Panc1 (cell line): ENCODE measurements around the gene CCDC102A. TPM values are rescaled to one million over a fixed set of nuclear protein-coding genes. Genes with fewer than 3 reads are reported as not detected.

Source experiments
- ATAC-seq: fragments of 200-7000 bp; cut with Tn5 transposase; 2 replicates; pipeline ENCODE4 v1.9.1; 2020; ENCODE audit warnings: mild to moderate bottlenecking, moderate library complexity
- BruUV-seq: library from RNA; stranded (reverse); fragments of 400-500 nt; replicated peaks from 2 replicates; lab custom pipeline; 2021; lab: Mats Ljungman, UMichigan
- CTCF ChIA-PET: fragments of 300-600 bp; sonication (Branson Sonifier 250); formaldehyde crosslinking; loops from one replicate; lab custom pipeline; 2022; ENCODE audit warnings: antibody characterized with exemption; lab: Charles Lee
- POLR2A ChIA-PET: fragments of 300-600 bp; sonication (Branson Sonifier 250); formaldehyde crosslinking; loops from one replicate; lab custom pipeline; 2022; ENCODE audit warnings: antibody characterized with exemption; lab: Charles Lee
- DNase-seq: peaks from one replicate; pipeline ENCODE4 v3.0.0-alpha.2; 2010; ENCODE audit warnings: low read depth, low spot score
- H3K27ac ChIP-seq: 2 replicates; pipeline ENCODE4 v1.5.1; 2011; ENCODE audit warnings: mild to moderate bottlenecking, low read length, inconsistent platforms
- H3K27me3 ChIP-seq: fragments of 200-500 bp; sonication (Bioruptor generic); 2 replicates; pipeline ENCODE4 v1.6.0; 2014; ENCODE audit warnings: low read length, inconsistent platforms; ENCODE audit not compliant: control insufficient read depth, insufficient read depth
- H3K36me3 ChIP-seq: fragments of 200-500 bp; sonication (Bioruptor generic); 2 replicates; pipeline ENCODE4 v1.5.1; 2014; ENCODE audit warnings: inconsistent platforms, mild to moderate bottlenecking, low read length, moderate library complexity; ENCODE audit not compliant: control insufficient read depth, insufficient read depth
- H3K4me1 ChIP-seq: 2 replicates; pipeline ENCODE4 v1.5.1; 2011; ENCODE audit warnings: inconsistent platforms, mild to moderate bottlenecking, low read length, moderate library complexity; ENCODE audit not compliant: control insufficient read depth, insufficient read depth
- H3K4me3 ChIP-seq, 2 experiments: 2 replicates each; pipeline ENCODE4 v1.5.1; 2011 to 2012; ENCODE audit warnings: low read depth in 2 of 2, low read length in 2 of 2, mild to moderate bottlenecking in 2 of 2, inconsistent platforms in 1 of 2, moderate library complexity in 1 of 2
- H3K9me3 ChIP-seq: fragments of 200-500 bp; sonication (Bioruptor generic); 2 replicates; pipeline ENCODE4 v1.5.1; 2014; ENCODE audit warnings: low read depth, mild to moderate bottlenecking, inconsistent platforms, low read length, moderate library complexity; ENCODE audit not compliant: control insufficient read depth, insufficient read depth
- POLR2AphosphoS5 ChIP-seq: IDR thresholded peaks from 2 replicates; pipeline ENCODE4 v1.6.1; 2012; ENCODE audit warnings: mild to moderate bottlenecking, low read depth, low read length, moderate library complexity
- SIN3A ChIP-seq: IDR thresholded peaks from 2 replicates; pipeline ENCODE4 v1.6.1; 2012; ENCODE audit warnings: low read depth, mild to moderate bottlenecking, low read length, moderate library complexity, borderline replicate concordance; ENCODE audit not compliant: insufficient read depth
- TCF7L2 ChIP-seq: IDR thresholded peaks from 2 replicates; pipeline ENCODE4 v1.6.1; 2011; ENCODE audit warnings: mild to moderate bottlenecking, low read depth, low read length, inconsistent platforms
- in situ Hi-C: cut with HindIII; loops from 2 replicates; pipeline ENCODE4 v1.10.0; 2016; ENCODE audit warnings: low sequenced_read_pairs, low pct_unique_long_range_greater_than_20kb
- intact Hi-C: fragments of 100-400 bp; cut with micrococcal nuclease; formaldehyde crosslinking; loops from one replicate; pipeline ENCODE4 v1.10.0; 2022; ENCODE audit not compliant: unreplicated experiment
- total RNA-seq: library from RNA; stranded (reverse); gene quantifications from one replicate; pipeline ENCODE4 v1.2.1, GENCODE V29; 2021; ENCODE audit not compliant: unreplicated experiment
- TF ChIP-seq, protein P1 (sequence below), 2 experiments: IDR thresholded peaks; 2 replicates each; pipeline ENCODE4 v1.6.1; 2011 to 2012; ENCODE audit warnings: low read depth in 2 of 2, control low read depth in 1 of 2, low read length in 1 of 2, mild to moderate bottlenecking in 1 of 2, moderate library complexity in 1 of 2; ENCODE audit not compliant: insufficient read depth in 1 of 2
- TF ChIP-seq, protein P2 (sequence below): fragments of 450-650 bp; IDR thresholded peaks from 2 replicates; pipeline ENCODE4 v1.5.1; 2017; ENCODE audit warnings: mild to moderate bottlenecking

The CCDC102A gene
- total RNA-seq, 1 experiment from 2014 or later = 12.9 TPM

DNA sequence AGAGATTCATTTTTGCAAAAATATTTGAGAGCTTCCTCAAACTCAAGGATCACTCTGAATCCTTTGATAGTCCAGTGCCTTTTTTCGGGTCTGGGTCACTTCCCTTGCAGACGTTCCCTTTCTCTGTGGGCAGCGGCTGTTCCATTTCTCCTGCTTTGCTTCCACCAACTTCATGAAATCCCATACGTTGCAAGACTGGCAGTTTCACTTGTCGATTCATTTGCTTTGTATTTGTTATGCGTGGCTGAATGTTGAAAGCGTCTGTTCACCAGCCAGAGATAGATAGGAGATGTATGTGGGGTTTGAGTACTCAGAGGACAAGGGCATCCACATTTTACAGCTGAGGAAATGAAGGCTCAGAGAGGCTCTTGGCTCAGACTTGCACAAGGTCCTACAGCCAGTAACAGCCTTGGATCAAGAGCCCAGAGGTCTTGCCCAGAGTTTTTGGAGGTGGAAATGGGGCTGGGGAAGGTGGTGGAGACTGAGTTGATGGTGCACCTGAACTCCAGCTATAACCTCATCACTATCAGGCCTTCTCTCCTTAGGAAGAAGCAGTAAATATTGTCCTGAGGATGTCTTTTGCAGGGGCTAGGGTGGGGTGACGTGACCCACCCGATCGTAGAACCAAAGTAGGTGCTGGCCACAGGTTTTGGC, 1.3 kb upstream of the CCDC102A start:
- no peak overlapping the region for H3K4me3 ChIP-seq
- in situ Hi-C loops (no loop called here), intact Hi-C loops (no loop called here)
- no TSS peak for BruUV-seq
- H3K27me3 ChIP-seq = no peaks in the 10 kb centered on the region
- TF ChIP-seq, protein P1, sequence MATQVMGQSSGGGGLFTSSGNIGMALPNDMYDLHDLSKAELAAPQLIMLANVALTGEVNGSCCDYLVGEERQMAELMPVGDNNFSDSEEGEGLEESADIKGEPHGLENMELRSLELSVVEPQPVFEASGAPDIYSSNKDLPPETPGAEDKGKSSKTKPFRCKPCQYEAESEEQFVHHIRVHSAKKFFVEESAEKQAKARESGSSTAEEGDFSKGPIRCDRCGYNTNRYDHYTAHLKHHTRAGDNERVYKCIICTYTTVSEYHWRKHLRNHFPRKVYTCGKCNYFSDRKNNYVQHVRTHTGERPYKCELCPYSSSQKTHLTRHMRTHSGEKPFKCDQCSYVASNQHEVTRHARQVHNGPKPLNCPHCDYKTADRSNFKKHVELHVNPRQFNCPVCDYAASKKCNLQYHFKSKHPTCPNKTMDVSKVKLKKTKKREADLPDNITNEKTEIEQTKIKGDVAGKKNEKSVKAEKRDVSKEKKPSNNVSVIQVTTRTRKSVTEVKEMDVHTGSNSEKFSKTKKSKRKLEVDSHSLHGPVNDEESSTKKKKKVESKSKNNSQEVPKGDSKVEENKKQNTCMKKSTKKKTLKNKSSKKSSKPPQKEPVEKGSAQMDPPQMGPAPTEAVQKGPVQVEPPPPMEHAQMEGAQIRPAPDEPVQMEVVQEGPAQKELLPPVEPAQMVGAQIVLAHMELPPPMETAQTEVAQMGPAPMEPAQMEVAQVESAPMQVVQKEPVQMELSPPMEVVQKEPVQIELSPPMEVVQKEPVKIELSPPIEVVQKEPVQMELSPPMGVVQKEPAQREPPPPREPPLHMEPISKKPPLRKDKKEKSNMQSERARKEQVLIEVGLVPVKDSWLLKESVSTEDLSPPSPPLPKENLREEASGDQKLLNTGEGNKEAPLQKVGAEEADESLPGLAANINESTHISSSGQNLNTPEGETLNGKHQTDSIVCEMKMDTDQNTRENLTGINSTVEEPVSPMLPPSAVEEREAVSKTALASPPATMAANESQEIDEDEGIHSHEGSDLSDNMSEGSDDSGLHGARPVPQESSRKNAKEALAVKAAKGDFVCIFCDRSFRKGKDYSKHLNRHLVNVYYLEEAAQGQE (IDR thresholded peaks at IDR 0.05; ENCODE audit: insufficient read depth in 1 of 2, low read depth in 2 of 2, low read length in 1 of 2) = no peak
- no peak for TF ChIP-seq POLR2AphosphoS5
- TF ChIP-seq SIN3A = no peak
- no peak for TF ChIP-seq TCF7L2
- TF ChIP-seq, protein P2, sequence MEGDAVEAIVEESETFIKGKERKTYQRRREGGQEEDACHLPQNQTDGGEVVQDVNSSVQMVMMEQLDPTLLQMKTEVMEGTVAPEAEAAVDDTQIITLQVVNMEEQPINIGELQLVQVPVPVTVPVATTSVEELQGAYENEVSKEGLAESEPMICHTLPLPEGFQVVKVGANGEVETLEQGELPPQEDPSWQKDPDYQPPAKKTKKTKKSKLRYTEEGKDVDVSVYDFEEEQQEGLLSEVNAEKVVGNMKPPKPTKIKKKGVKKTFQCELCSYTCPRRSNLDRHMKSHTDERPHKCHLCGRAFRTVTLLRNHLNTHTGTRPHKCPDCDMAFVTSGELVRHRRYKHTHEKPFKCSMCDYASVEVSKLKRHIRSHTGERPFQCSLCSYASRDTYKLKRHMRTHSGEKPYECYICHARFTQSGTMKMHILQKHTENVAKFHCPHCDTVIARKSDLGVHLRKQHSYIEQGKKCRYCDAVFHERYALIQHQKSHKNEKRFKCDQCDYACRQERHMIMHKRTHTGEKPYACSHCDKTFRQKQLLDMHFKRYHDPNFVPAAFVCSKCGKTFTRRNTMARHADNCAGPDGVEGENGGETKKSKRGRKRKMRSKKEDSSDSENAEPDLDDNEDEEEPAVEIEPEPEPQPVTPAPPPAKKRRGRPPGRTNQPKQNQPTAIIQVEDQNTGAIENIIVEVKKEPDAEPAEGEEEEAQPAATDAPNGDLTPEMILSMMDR = no peak
- DNase-seq (no peak), ATAC-seq (no peak)
- H3K9me3 ChIP-seq = no peaks in the 10 kb centered on the region
- no peaks in the 10 kb centered on the region for H3K36me3 ChIP-seq
- H3K4me1 ChIP-seq = peaks cover 12% of the 10 kb centered on the region
- no peak overlapping the region for H3K27ac ChIP-seq
- ChIA-PET POLR2A (no interaction called here), CTCF (no interaction called here)

GRCh38 chr16:57537194-57537505, 779 bp upstream of the CCDC102A start:
- Histone ChIP-seq H3K4me1 (peaks cover 12% of the 10 kb centered on the region), H3K9me3 (no peaks in the 10 kb centered on the region), H3K36me3 (no peaks in the 10 kb centered on the region), H3K27me3 (no peaks in the 10 kb centered on the region), H3K4me3 (peak overlapping the region in 1 of 2 experiments; percentile 57; a peak in 2 of 4 replicates), H3K27ac (no peak overlapping the region)
- in situ Hi-C loops (no loop called here), intact Hi-C loops (no loop called here)
- CTCF ChIA-PET = no interaction called here
- TF ChIP-seq SIN3A (no peak), TCF7L2 (no peak)
- POLR2A ChIA-PET = no interaction called here
- no peak for ATAC-seq
- BruUV-seq = no TSS peak
- DNase-seq = no peak

GRCh38 chr16:57535680-57536305, 578 bp downstream of the CCDC102A start:
- peak overlapping the region; percentile 80 for H3K27ac ChIP-seq
- POLR2A ChIA-PET = no interaction called here
- peak; percentile 18 for DNase-seq
- H3K4me3 ChIP-seq = peak overlapping the region; percentile 64 to 65
- in situ Hi-C loops = no loop called here
- H3K27me3 ChIP-seq = no peaks in the 10 kb centered on the region
- intact Hi-C loops = no loop called here
- peaks cover 12% of the 10 kb centered on the region for H3K4me1 ChIP-seq
- no peaks in the 10 kb centered on the region for H3K9me3 ChIP-seq
- no peak for TF ChIP-seq POLR2AphosphoS5
- TF ChIP-seq TCF7L2 = no peak
- TF ChIP-seq SIN3A = no peak
- TF ChIP-seq, protein P2 = no peak
- TF ChIP-seq, protein P1 (IDR thresholded peaks at IDR 0.05; ENCODE audit: insufficient read depth in 1 of 2, low read depth in 2 of 2, low read length in 1 of 2) = no peak
- CTCF ChIA-PET = no interaction called here
- peak; percentile 99 for ATAC-seq
- no peaks in the 10 kb centered on the region for H3K36me3 ChIP-seq
- no TSS peak for BruUV-seq
